B cell (primary cell): ENCODE measurements around the gene FIG4. TPM values are rescaled to one million over a fixed set of nuclear protein-coding genes. Genes with fewer than 3 reads are reported as not detected.

Experiments
- ATAC-seq: fragments of 200-7000 bp; cut with Tn5 transposase; one replicate; pipeline ENCODE4 v1.10.0; 2021; ENCODE audit warnings: low read depth, mild to moderate bottlenecking, moderate number of reproducible peaks, moderate library complexity
- CTCF ChIA-PET: fragments of 350-600 bp; sonication (Branson Sonifier 250); formaldehyde crosslinking; loops from one replicate; lab custom pipeline; 2021; ENCODE audit warnings: antibody characterized with exemption, inconsistent platforms; lab: Charles Lee
- POLR2A ChIA-PET: fragments of 350-600 bp; sonication (Branson Sonifier 250); formaldehyde crosslinking; loops from one replicate; lab custom pipeline; 2021; ENCODE audit warnings: antibody characterized with exemption; lab: Charles Lee
- DNase-seq: peaks from one replicate; pipeline ENCODE4 v3.0.0; 2013
- H2AFZ ChIP-seq: 2 replicates; pipeline ENCODE4 v1.6.1; 2012; ENCODE audit warnings: mild to moderate bottlenecking, low read depth, low read length; ENCODE audit not compliant: insufficient read depth, poor library complexity, severe bottlenecking
- H3K27ac ChIP-seq, 2 donors: 1 replicate in 1 of 2; 2 replicates in 1 of 2; pipeline ENCODE4 v1.5.1; 2012 to 2013; ENCODE audit warnings: low read length in 2 of 2, mild to moderate bottlenecking in 2 of 2, moderate library complexity in 1 of 2
- H3K27me3 ChIP-seq, 4 experiments: fragments of 200-600 bp in 1 of 4; sonication (generic) in 1 of 4; replicated peaks in 1 of 4; 1 replicate in 2 of 4; 2 replicates in 2 of 4; pipeline versions ENCODE4 v1.6.1 to v1.7.0; 2013 to 2016; ENCODE audit warnings: low read length in 3 of 4, mild to moderate bottlenecking in 2 of 4, mixed read lengths in 1 of 4, moderate library complexity in 1 of 4; ENCODE audit not compliant: insufficient read depth in 4 of 4, control insufficient read depth in 3 of 4; ENCODE audit errors: control extremely low read depth in 1 of 4
- H3K36me3 ChIP-seq, 2 experiments: replicated peaks in 1 of 2; 1 replicate in 1 of 2; 2 replicates in 1 of 2; pipeline versions ENCODE4 v1.6.1 to v1.7.1; 2013; ENCODE audit warnings: low read length in 1 of 2; ENCODE audit not compliant: insufficient read depth in 2 of 2, control insufficient read depth in 1 of 2; ENCODE audit errors: control extremely low read depth in 1 of 2, extremely low read depth in 1 of 2
- H3K4me1 ChIP-seq, 2 donors: fragments of 200-600 bp in 1 of 2; sonication (generic) in 1 of 2; 1 replicate in 1 of 2; 2 replicates in 1 of 2; pipeline versions ENCODE4 v1.5.1 to v1.6.1; 2013 to 2017; ENCODE audit warnings: low read length in 2 of 2; ENCODE audit not compliant: control insufficient read depth in 2 of 2, insufficient read depth in 2 of 2
- H3K4me2 ChIP-seq: replicated peaks from 2 replicates; pipeline ENCODE3; 2012; ENCODE audit warnings: mild to moderate bottlenecking, low read depth, low read length; ENCODE audit not compliant: poor library complexity, severe bottlenecking
- H3K4me3 ChIP-seq, 5 experiments: fragments of 200-600 bp in 1 of 5; sonication (generic) in 1 of 5; 1 replicate in 3 of 5; 2 replicates in 2 of 5; pipeline versions ENCODE4 v1.5.1 to v1.7.0; 2011 to 2016; ENCODE audit warnings: low read length in 4 of 5, mild to moderate bottlenecking in 4 of 5, low read depth in 2 of 5, control low read depth in 1 of 5, moderate library complexity in 1 of 5; ENCODE audit not compliant: insufficient read depth in 1 of 5; ENCODE audit errors: control extremely low read depth in 1 of 5, extremely low read depth in 1 of 5
- H3K79me2 ChIP-seq: fragments of 200-600 bp; sonication (generic); one replicate; pipeline ENCODE4 v1.6.0; 2016; ENCODE audit warnings: low read length; ENCODE audit not compliant: control insufficient read depth, insufficient read depth
- H3K9ac ChIP-seq: fragments of 200-600 bp; sonication (generic); 2 replicates; pipeline ENCODE4 v1.6.1; 2017; ENCODE audit warnings: mild to moderate bottlenecking, low read length, moderate library complexity
- H3K9me3 ChIP-seq, 3 donors: one replicate each; pipeline versions ENCODE4 v1.6.1 to v1.7.1; 2013; ENCODE audit warnings: low read length in 2 of 3; ENCODE audit not compliant: control insufficient read depth in 2 of 3, insufficient read depth in 1 of 3; ENCODE audit errors: control extremely low read depth in 1 of 3
- H4K20me1 ChIP-seq: 2 replicates; pipeline ENCODE4 v1.6.0; 2012; ENCODE audit warnings: mild to moderate bottlenecking, low read length; ENCODE audit not compliant: insufficient read depth, control insufficient read depth, poor library complexity, severe bottlenecking
- H3K27ac Mint-ChIP-seq: one replicate; pipeline ENCODE4 v1.8.0; 2021; ENCODE audit warnings: mixed read lengths
- H3K27me3 Mint-ChIP-seq: one replicate; pipeline ENCODE4 v1.8.0; 2021; ENCODE audit warnings: mixed read lengths
- H3K4me1 Mint-ChIP-seq: one replicate; pipeline ENCODE4 v1.8.0; 2021; ENCODE audit warnings: mixed read lengths
- H3K4me3 Mint-ChIP-seq: one replicate; pipeline ENCODE4 v1.8.0; 2021; ENCODE audit warnings: mixed read lengths
- H3K9me3 Mint-ChIP-seq: one replicate; pipeline ENCODE4 v1.8.0; 2022; ENCODE audit warnings: mixed read lengths; ENCODE audit not compliant: insufficient read depth
- EZH2 ChIP-seq: IDR thresholded peaks from 2 replicates; pipeline ENCODE4 v1.6.1; 2012; ENCODE audit warnings: borderline replicate concordance, low read depth, mild to moderate bottlenecking, moderate library complexity, low read length; ENCODE audit not compliant: insufficient read depth, poor library complexity, severe bottlenecking
- WGBS: methylation state at CpG from one replicate; pipeline ENCODE4 v1.1.5; 2013; ENCODE audit warnings: missing lambda C conversion rate; ENCODE audit not compliant: insufficient coverage; 5-methylcytosine and 5-hydroxymethylcytosine counted together
- intact Hi-C: fragments of 100-400 bp; cut with micrococcal nuclease; formaldehyde crosslinking; loops from one replicate; pipeline ENCODE4 v1.10.0; 2022
- polyA minus RNA-seq: library from RNA; depleted of rRNA, polyadenylated mRNA; stranded (reverse); fragments of >200 nt; gene quantifications from 2 replicates; pipeline ENCODE4 v1.2.3, GENCODE V29; 2012
- polyA plus RNA-seq: library from polyadenylated mRNA; depleted of rRNA; stranded (reverse); fragments of >200 nt; gene quantifications from 2 replicates; pipeline ENCODE4 v1.2.3, GENCODE V29; 2012
- total RNA-seq, 2 donors: library from RNA; stranded (reverse); fragments of 120-200 nt in 1 of 2; gene quantifications; 1 replicate in 1 of 2; 2 replicates in 1 of 2; pipeline versions ENCODE4 v1.2.3 to v1.2.4, GENCODE V29; 2013 to 2022
- TF ChIP-seq, protein P1 (sequence below): fragments of 200-600 bp; IDR thresholded peaks from one replicate; pipeline ENCODE4 v1.8.0; 2022; ENCODE audit warnings: antibody characterized with exemption, mild to moderate bottlenecking

FIG4 gene
- total RNA-seq: 31.5 and 32.8 TPM in 2 replicates
- 49.3 TPM for total RNA-seq (2013)
- polyA plus RNA-seq: 28.2 and 48.6 TPM in 2 replicates
- polyA minus RNA-seq: 23.9 and 24.6 TPM in 2 replicates

DNA sequence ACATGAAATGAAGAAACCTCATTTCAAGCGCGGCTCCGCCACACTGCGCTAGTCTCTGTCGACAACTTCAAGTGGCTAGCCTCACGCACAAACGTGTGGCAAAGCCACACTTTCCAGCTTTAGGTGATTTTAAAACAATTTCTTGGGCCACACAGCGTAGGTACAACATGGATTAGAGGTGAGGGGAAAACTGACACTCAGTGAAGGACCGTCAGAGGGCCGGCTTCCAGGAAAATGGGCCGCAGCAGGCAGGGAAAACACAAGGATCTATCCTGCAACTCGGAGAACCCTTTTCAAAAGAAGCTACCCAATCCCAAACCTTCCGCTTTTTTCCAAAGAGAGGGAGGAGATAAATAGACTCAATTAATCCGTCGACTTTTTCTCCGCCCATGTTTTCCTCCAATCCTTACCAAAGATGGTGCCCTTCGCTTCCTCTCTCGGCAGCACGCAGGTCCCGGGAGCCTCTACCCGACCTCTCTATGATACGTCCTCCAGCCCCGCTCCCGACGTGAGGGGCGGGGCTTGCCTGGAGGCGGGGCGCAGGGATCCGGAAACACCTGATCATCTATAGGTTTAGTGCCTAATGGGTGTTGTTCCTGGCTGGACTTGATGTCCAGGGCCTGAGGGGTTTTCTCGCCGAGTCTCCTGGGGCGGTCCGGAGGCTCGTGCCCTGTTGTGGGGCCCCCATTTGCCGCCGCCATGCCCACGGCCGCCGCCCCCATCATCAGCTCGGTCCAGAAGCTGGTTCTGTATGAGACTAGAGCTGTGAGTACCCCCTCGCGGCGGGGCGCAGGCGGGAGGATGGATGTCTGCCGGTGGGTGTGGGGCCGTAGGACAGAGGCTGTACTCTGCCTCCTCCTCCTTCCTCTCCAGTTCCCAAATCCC, at the start of gene FIG4, which contains the start of gene AK9:
TSS of gene FIG4 (plus strand) at position 560 of the 885 bp plus-strand sequence. CDS start at position 700, 140 bp downstream.
TSS of gene AK9 (minus strand) at position 466 of the 885 bp plus-strand sequence. CDS start 15,457 bp downstream, outside the sequence.
- peak within 1 kb of the TSS; percentile 96 for H3K9ac ChIP-seq
- peaks cover 3 to 8% of the 10 kb centered on the region in 2 experiments for H3K36me3 ChIP-seq
- no peaks in the 10 kb centered on the region for H3K27me3 ChIP-seq
- DNase-seq (peak; percentile 91), ATAC-seq (peak; percentile 92)
- no peaks in the 10 kb centered on the region for H3K9me3 ChIP-seq
- peak within 1 kb of the TSS; percentile 90 for H3K4me3 Mint-ChIP-seq
- intact Hi-C loops: loop anchor here (1.0 to 10.0 kb wide), 8 partner anchors 14 to 1184 kb away; partner anchors contain the start of genes AMD1, CDC40, MICAL1 and PPIL6
- CTCF ChIA-PET: interaction anchor here (0.5 to 7.3 kb wide), 7 partner anchors 12 to 1548 kb away, joined by 3 to 73 read pairs (median 4); partner anchors contain the start of gene CD164
- H3K27ac ChIP-seq: peak within 1 kb of the TSS; percentile 77 to 93
- H3K9me3 Mint-ChIP-seq: peaks cover 2% of the 10 kb centered on the region
- peaks cover 26 to 29% of the 10 kb centered on the region in 2 donors for H3K4me1 ChIP-seq
- H3K79me2 ChIP-seq: peaks cover 52% of the 10 kb centered on the region
- peak within 1 kb of the TSS; percentile 99 for H3K27ac Mint-ChIP-seq
- H3K4me3 ChIP-seq: peak within 1 kb of the TSS; percentile 82 to 99 (median 93)
- H3K27me3 Mint-ChIP-seq: no peaks in the 10 kb centered on the region
- H3K4me2 ChIP-seq: peak within 1 kb of the TSS; percentile 85
- POLR2A ChIA-PET: interaction anchor here (1.3 to 1.8 kb wide), 4 partner anchors 204 to 308 kb away, joined by 3 to 9 read pairs (median 6); partner anchors contain the start of genes CD164 and MICAL1
- H3K4me1 Mint-ChIP-seq: peaks cover 39% of the 10 kb centered on the region
- under 1% methylated on average over 23 of the region's 47 CpGs for WGBS
- no peaks in the 10 kb centered on the region for H4K20me1 ChIP-seq
- TF ChIP-seq, protein P1, sequence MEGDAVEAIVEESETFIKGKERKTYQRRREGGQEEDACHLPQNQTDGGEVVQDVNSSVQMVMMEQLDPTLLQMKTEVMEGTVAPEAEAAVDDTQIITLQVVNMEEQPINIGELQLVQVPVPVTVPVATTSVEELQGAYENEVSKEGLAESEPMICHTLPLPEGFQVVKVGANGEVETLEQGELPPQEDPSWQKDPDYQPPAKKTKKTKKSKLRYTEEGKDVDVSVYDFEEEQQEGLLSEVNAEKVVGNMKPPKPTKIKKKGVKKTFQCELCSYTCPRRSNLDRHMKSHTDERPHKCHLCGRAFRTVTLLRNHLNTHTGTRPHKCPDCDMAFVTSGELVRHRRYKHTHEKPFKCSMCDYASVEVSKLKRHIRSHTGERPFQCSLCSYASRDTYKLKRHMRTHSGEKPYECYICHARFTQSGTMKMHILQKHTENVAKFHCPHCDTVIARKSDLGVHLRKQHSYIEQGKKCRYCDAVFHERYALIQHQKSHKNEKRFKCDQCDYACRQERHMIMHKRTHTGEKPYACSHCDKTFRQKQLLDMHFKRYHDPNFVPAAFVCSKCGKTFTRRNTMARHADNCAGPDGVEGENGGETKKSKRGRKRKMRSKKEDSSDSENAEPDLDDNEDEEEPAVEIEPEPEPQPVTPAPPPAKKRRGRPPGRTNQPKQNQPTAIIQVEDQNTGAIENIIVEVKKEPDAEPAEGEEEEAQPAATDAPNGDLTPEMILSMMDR: peak; percentile 26
- no peak for TF ChIP-seq EZH2
- H2AFZ ChIP-seq: peak within 1 kb of the TSS; percentile 95
